GM10266 (cell line): ENCODE results near the gene C9orf72.
"Not testable (repeated sequence)": the region's sequence is repeated elsewhere in the genome, so short reads cannot be mapped to it uniquely, and the experiment has no call there.

ENCODE experiments used
- DNase-seq: peaks from one replicate; pipeline ENCODE4 v3.0.0; 2012; ENCODE audit errors: extremely low spot score
- TF ChIP-seq, protein P1 (sequence below): IDR thresholded peaks from 2 replicates; pipeline ENCODE4 v1.5.1; 2012; ENCODE audit warnings: mild to moderate bottlenecking, low read depth; ENCODE audit not compliant: control insufficient read depth, insufficient read depth; ENCODE audit errors: missing control alignments

The C9orf72 gene

DNA sequence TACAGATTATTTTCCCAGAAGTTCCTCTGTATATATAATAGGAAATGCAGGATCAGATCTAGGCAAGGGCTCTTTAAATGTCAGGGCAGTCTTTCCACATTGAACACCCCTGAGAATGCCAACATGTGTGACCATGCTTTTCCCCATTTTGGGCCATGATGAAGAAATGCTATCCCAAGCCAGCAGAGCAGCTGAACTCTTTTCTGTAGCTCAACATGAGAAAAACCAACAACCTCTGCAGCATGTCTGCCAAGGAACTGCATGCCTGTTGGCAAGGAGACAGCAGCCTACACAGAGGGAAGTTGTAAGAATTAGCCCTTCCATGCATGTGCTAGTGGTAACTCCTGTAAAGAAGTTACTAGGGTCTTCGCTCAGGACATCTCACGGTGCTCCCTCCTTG, 58.7 kb downstream of the C9orf72 start:
- TF ChIP-seq, protein P1, sequence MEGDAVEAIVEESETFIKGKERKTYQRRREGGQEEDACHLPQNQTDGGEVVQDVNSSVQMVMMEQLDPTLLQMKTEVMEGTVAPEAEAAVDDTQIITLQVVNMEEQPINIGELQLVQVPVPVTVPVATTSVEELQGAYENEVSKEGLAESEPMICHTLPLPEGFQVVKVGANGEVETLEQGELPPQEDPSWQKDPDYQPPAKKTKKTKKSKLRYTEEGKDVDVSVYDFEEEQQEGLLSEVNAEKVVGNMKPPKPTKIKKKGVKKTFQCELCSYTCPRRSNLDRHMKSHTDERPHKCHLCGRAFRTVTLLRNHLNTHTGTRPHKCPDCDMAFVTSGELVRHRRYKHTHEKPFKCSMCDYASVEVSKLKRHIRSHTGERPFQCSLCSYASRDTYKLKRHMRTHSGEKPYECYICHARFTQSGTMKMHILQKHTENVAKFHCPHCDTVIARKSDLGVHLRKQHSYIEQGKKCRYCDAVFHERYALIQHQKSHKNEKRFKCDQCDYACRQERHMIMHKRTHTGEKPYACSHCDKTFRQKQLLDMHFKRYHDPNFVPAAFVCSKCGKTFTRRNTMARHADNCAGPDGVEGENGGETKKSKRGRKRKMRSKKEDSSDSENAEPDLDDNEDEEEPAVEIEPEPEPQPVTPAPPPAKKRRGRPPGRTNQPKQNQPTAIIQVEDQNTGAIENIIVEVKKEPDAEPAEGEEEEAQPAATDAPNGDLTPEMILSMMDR: no peak

GRCh38 chr9:27511771-27512170, 61.5 kb downstream of the C9orf72 start:
- no peak for DNase-seq
- TF ChIP-seq, protein P1: no peak

More for the DNA sequence above, 58.7 kb downstream of the C9orf72 start:
- DNase-seq: no peak

- no peak for DNase-seq
- TF ChIP-seq, protein P1: no peak
These were observed 62.5 kb downstream of the C9orf72 start for GRCh38 chr9:27510780-27511179.

- DNase-seq: no peak
- TF ChIP-seq, protein P1: no peak
These were observed 66.3 kb downstream of the C9orf72 start for GRCh38 chr9:27506981-27507380.

DNA sequence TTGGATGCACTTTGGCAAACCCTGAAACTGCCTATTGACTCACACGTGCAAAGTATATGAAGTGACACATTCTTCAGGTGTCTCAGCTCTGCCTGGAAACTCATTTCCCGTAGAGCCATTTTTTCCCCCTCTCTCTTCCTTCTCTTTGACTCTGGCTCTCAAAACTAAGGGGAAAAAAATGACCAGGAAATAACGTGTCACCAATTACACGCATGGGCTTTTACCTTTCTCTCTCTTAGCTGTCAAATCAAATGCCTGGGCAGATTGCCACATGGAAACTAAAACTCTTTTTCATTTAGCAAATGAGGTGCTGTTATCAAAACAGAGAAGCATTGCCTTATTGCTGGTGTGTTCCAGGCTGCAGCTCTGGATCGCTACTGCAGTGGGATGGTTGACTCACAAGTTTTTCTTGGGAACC, 67.5 kb downstream of the C9orf72 start:
- DNase-seq: no peak
- TF ChIP-seq, protein P1: no peak

GRCh38 chr9:27504259-27504658, 69.0 kb downstream of the C9orf72 start:
- no peak for DNase-seq
- TF ChIP-seq, protein P1: no peak

DNA sequence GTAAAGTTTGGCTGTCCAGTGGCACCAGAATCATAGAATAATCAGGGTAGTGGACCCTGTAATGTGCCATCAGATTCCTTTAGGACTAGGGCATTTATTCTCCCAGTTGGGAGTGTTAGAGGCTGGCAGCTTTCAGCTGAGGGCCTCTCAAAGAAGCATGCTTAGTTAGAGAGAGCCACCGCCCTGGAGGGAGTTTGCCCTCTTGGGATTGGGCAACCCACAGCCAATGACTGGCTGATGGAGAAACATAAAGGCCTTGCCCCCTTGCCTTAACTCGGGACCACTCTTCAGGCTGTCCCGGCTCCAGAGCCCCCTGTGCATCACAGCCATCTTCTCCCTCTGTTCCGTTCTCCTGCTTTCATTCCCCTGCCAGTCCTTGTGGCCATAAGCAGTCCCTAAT, 69.7 kb downstream of the C9orf72 start:
- TF ChIP-seq, protein P1: no peak
- DNase-seq: no peak

- not testable (repeated sequence) for DNase-seq
These were observed 72.4 kb downstream of the C9orf72 start for GRCh38 chr9:27500902-27501301.
